Liver (tissue), 3 donors: ENCODE measurements around the gene WDCP.

Experiments
- RAD21 ChIP-seq, 2 donors: IDR thresholded peaks; 2 replicates each; pipeline ENCODE4 v1.6.1; 2016; ENCODE audit warnings: antibody characterized with exemption in 2 of 2, mild to moderate bottlenecking in 2 of 2
- SP1 ChIP-seq: IDR thresholded peaks from 2 replicates; pipeline ENCODE4 v1.6.1; 2018; ENCODE audit warnings: antibody characterized with exemption, mild to moderate bottlenecking
- TAF1 ChIP-seq: conservative IDR thresholded peaks from 2 replicates; pipeline ENCODE4 v1.6.1; 2016; ENCODE audit warnings: antibody characterized with exemption, mild to moderate bottlenecking
- YY1 ChIP-seq: IDR thresholded peaks from 2 replicates; pipeline ENCODE4 v1.6.1; 2016; ENCODE audit warnings: antibody characterized with exemption, mild to moderate bottlenecking
- TF ChIP-seq, protein P1 (sequence below): fragments of 150-350 bp; IDR thresholded peaks from 2 replicates; pipeline ENCODE4 v1.5.1; 2017; ENCODE audit warnings: improper control_type of control experiment, low read depth, low read length; ENCODE audit not compliant: missing input control
- TF ChIP-seq, protein P2 (sequence below): IDR thresholded peaks from 2 replicates; pipeline ENCODE4 v1.6.1; 2016; ENCODE audit warnings: antibody characterized with exemption
- TF ChIP-seq, protein P3 (sequence below): IDR thresholded peaks from 2 replicates; pipeline ENCODE4 v1.6.1; 2016; ENCODE audit warnings: antibody characterized with exemption, mild to moderate bottlenecking
- TF ChIP-seq, protein P4 (sequence below): IDR thresholded peaks from 2 replicates; pipeline ENCODE4 v1.6.1; 2016; ENCODE audit warnings: antibody characterized with exemption
- donor health status: healthy.
- donor health status: healthy.

DNA sequence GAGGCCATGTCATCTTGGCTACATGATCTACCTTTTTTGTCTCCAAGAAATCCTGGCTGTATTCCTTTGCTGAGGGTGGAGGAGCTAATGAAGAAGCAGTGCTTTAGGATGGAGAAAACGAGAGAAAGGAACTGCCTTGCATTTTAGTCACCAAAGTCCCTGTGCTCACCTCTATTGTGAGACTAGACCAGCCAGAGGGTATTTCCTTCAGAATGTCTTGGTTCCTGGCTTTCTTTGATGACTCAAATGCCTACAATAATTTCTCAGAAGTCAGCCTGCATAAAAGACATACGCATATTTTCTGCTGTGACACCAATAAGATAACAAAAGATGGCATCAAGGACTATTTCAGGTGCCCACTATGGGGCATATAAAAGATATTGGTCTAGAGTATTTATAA is 18.1 kb upstream of the WDCP start:
- TF ChIP-seq YY1 (no peak), TAF1 (no peak), RAD21 (IDR thresholded peaks at IDR 0.05) (no peak), SP1 (no peak)
- TF ChIP-seq, protein P1, sequence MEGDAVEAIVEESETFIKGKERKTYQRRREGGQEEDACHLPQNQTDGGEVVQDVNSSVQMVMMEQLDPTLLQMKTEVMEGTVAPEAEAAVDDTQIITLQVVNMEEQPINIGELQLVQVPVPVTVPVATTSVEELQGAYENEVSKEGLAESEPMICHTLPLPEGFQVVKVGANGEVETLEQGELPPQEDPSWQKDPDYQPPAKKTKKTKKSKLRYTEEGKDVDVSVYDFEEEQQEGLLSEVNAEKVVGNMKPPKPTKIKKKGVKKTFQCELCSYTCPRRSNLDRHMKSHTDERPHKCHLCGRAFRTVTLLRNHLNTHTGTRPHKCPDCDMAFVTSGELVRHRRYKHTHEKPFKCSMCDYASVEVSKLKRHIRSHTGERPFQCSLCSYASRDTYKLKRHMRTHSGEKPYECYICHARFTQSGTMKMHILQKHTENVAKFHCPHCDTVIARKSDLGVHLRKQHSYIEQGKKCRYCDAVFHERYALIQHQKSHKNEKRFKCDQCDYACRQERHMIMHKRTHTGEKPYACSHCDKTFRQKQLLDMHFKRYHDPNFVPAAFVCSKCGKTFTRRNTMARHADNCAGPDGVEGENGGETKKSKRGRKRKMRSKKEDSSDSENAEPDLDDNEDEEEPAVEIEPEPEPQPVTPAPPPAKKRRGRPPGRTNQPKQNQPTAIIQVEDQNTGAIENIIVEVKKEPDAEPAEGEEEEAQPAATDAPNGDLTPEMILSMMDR, result no peak
- TF ChIP-seq, protein P2, sequence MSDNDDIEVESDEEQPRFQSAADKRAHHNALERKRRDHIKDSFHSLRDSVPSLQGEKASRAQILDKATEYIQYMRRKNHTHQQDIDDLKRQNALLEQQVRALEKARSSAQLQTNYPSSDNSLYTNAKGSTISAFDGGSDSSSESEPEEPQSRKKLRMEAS, result no peak
- TF ChIP-seq, protein P3, sequence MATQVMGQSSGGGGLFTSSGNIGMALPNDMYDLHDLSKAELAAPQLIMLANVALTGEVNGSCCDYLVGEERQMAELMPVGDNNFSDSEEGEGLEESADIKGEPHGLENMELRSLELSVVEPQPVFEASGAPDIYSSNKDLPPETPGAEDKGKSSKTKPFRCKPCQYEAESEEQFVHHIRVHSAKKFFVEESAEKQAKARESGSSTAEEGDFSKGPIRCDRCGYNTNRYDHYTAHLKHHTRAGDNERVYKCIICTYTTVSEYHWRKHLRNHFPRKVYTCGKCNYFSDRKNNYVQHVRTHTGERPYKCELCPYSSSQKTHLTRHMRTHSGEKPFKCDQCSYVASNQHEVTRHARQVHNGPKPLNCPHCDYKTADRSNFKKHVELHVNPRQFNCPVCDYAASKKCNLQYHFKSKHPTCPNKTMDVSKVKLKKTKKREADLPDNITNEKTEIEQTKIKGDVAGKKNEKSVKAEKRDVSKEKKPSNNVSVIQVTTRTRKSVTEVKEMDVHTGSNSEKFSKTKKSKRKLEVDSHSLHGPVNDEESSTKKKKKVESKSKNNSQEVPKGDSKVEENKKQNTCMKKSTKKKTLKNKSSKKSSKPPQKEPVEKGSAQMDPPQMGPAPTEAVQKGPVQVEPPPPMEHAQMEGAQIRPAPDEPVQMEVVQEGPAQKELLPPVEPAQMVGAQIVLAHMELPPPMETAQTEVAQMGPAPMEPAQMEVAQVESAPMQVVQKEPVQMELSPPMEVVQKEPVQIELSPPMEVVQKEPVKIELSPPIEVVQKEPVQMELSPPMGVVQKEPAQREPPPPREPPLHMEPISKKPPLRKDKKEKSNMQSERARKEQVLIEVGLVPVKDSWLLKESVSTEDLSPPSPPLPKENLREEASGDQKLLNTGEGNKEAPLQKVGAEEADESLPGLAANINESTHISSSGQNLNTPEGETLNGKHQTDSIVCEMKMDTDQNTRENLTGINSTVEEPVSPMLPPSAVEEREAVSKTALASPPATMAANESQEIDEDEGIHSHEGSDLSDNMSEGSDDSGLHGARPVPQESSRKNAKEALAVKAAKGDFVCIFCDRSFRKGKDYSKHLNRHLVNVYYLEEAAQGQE, result no peak
- TF ChIP-seq, protein P4, sequence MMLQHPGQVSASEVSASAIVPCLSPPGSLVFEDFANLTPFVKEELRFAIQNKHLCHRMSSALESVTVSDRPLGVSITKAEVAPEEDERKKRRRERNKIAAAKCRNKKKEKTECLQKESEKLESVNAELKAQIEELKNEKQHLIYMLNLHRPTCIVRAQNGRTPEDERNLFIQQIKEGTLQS, result no peak
